Fibroblast of lung (primary cell): ENCODE data around the gene CFD. TPM values are rescaled to one million over a fixed set of nuclear protein-coding genes. Genes with fewer than 3 reads are reported as not detected.
A peak's percentile ranks its signal among the peaks of the same experiment; 100 is the strongest.

Source experiments
- DNase-seq, 2 donors: peaks; one replicate each; pipeline versions ENCODE4 v3.0.0 to v3.0.0-alpha.2; 2010; ENCODE audit warnings: low read depth in 2 of 2
- H2AFZ ChIP-seq: 2 replicates; pipeline ENCODE4 v1.5.1; 2012; ENCODE audit warnings: low read length, control low read depth, inconsistent platforms
- H3K27ac ChIP-seq: 2 replicates; pipeline ENCODE4 v1.5.1; 2011; ENCODE audit warnings: low read length, control low read depth; ENCODE audit not compliant: insufficient read depth
- H3K27me3 ChIP-seq: 2 replicates; pipeline ENCODE4 v1.5.1; 2011; ENCODE audit warnings: mild to moderate bottlenecking, low read length; ENCODE audit not compliant: control insufficient read depth, insufficient read depth
- H3K36me3 ChIP-seq: 2 replicates; pipeline ENCODE4 v1.5.1; 2011; ENCODE audit warnings: low read length; ENCODE audit not compliant: control insufficient read depth, insufficient read depth
- H3K4me1 ChIP-seq: 2 replicates; pipeline ENCODE4 v1.5.1; 2011; ENCODE audit warnings: low read length; ENCODE audit not compliant: control insufficient read depth, insufficient read depth; ENCODE audit errors: extremely low read depth
- H3K4me2 ChIP-seq: 2 replicates; pipeline ENCODE4 v1.5.1; 2011; ENCODE audit warnings: low read length, control low read depth; ENCODE audit not compliant: insufficient read depth; ENCODE audit errors: extremely low read depth
- H3K4me3 ChIP-seq, 4 experiments: fragments of 200-600 bp in 1 of 4; sonication (generic) in 1 of 4; replicated peaks in 1 of 4; 2 replicates each; pipeline ENCODE4 v1.5.1; 2011 to 2016; ENCODE audit warnings: low read length in 4 of 4, low read depth in 3 of 4, mild to moderate bottlenecking in 3 of 4, control low read depth in 2 of 4, inconsistent platforms in 1 of 4, mixed read lengths in 1 of 4; ENCODE audit not compliant: insufficient read depth in 1 of 4; ENCODE audit errors: control extremely low read depth in 1 of 4
- H3K79me2 ChIP-seq: 2 replicates; pipeline ENCODE4 v1.5.1; 2012; ENCODE audit warnings: mild to moderate bottlenecking, low read length, inconsistent platforms; ENCODE audit not compliant: control insufficient read depth, insufficient read depth
- H3K9ac ChIP-seq: 2 replicates; pipeline ENCODE4 v1.5.1; 2011; ENCODE audit warnings: mild to moderate bottlenecking, low read length, control low read depth; ENCODE audit not compliant: insufficient read depth
- H3K9me3 ChIP-seq: 2 replicates; pipeline ENCODE4 v1.5.1; 2012; ENCODE audit warnings: low read depth, low read length; ENCODE audit not compliant: control insufficient read depth, insufficient read depth
- H4K20me1 ChIP-seq: 2 replicates; pipeline ENCODE4 v1.5.1; 2011; ENCODE audit warnings: low read length; ENCODE audit not compliant: control insufficient read depth, insufficient read depth; ENCODE audit errors: extremely low read depth
- EZH2 ChIP-seq: IDR thresholded peaks from 2 replicates; pipeline ENCODE4 v1.5.1; 2012; ENCODE audit warnings: low read length, control low read depth, mild to moderate bottlenecking; ENCODE audit errors: missing control alignments
- polyA minus RNA-seq: library from RNA; depleted of rRNA, polyadenylated mRNA; stranded (reverse); fragments of >200 nt; gene quantifications from 2 replicates; pipeline ENCODE4 v1.2.3, GENCODE V29; 2011; ENCODE audit warnings: low replicate concordance
- polyA plus RNA-seq, 2 donors: library from polyadenylated mRNA; depleted of rRNA in 1 of 2; stranded (reverse) in 1 of 2; unstranded in 1 of 2; fragments of >200 nt; gene quantifications; 2 replicates each; pipeline ENCODE4 v1.2.1, GENCODE V29; 2011 to 2012; ENCODE audit warnings: missing spikeins in 1 of 2
- total RNA-seq: library from RNA; depleted of rRNA; stranded (reverse); fragments of >200 nt; gene quantifications from 2 replicates; pipeline ENCODE4 v1.2.1, GENCODE V29; 2014
- TF ChIP-seq, protein P1 (sequence below), 2 donors: IDR thresholded peaks in 1 of 2; conservative IDR thresholded peaks in 1 of 2; 1 replicate in 1 of 2; 2 replicates in 1 of 2; pipeline ENCODE4 v1.5.1; 2011 to 2012; ENCODE audit warnings: low read length in 2 of 2, control low read depth in 1 of 2, inconsistent platforms in 1 of 2, low read depth in 1 of 2, mild to moderate bottlenecking in 1 of 2

The CFD gene
- 18.8 and 206 TPM in 2 replicates for total RNA-seq
- 1.00 and 3.3 TPM in 2 replicates for polyA plus RNA-seq
- 3.2 and 13.7 TPM in 2 replicates for polyA plus RNA-seq (2012)
- polyA minus RNA-seq: 0.59 and 0.78 TPM in 2 replicates

DNA sequence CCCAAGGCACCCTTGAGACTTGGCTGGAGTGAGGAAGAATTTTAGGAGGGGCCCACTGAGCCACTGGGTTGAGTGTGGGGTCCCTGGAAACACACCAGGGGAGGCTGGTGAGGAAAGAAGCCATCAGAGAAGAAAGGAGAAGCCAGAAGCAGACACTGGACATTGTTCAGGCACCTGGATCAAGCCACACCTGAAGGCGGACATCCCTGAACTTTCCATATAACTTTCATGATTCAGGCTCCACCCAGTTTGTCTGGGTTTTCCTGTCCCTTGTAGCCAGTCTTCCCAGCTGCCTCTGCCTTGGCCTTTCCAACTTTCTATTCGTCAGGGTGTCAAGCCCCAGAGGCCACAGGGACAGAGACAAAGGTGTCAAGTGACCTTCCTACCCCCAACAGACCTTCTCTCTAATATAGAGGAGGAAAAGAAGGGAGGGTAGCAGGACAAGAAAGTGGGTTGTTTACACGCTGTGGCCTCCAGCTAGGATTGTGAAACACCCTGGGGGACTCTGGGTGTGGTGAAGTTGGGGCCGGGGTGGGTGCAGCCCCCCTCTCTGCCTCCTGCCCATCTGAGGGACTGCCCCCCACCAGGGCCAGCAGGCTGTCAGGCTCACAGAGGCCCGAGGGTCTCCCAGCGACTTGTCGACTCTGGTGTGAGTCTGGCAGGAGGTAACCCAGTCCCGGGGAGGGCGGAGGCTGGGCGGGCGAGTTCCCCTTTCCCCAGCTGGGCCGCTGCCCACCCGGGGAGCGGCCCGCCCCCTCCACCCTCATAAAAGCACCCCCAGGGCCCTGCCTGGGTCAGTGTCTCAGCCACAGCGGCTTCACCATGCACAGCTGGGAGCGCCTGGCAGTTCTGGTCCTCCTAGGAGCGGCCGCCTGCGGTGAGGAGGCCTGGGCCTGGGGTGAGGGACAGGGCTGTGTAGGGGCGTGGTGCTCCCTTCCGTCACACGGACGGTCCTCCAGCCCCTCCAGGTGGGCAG lies at the start of gene CFD:
TSS of gene CFD (plus strand) at position 797 of the 976 bp plus-strand sequence. CDS start at position 823, 26 bp downstream.
- H2AFZ ChIP-seq: no peak within 1 kb of the TSS
- peak within 1 kb of the TSS; percentile 35 for H3K4me2 ChIP-seq
- no peaks in the 10 kb centered on the region for H3K4me1 ChIP-seq
- TF ChIP-seq, protein P1, sequence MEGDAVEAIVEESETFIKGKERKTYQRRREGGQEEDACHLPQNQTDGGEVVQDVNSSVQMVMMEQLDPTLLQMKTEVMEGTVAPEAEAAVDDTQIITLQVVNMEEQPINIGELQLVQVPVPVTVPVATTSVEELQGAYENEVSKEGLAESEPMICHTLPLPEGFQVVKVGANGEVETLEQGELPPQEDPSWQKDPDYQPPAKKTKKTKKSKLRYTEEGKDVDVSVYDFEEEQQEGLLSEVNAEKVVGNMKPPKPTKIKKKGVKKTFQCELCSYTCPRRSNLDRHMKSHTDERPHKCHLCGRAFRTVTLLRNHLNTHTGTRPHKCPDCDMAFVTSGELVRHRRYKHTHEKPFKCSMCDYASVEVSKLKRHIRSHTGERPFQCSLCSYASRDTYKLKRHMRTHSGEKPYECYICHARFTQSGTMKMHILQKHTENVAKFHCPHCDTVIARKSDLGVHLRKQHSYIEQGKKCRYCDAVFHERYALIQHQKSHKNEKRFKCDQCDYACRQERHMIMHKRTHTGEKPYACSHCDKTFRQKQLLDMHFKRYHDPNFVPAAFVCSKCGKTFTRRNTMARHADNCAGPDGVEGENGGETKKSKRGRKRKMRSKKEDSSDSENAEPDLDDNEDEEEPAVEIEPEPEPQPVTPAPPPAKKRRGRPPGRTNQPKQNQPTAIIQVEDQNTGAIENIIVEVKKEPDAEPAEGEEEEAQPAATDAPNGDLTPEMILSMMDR (conservative IDR thresholded peaks at IDR 0.05 in 1 of 2, IDR thresholded peaks at IDR 0.05 in 1 of 2; ENCODE audit: low read depth in 1 of 2, low read length in 2 of 2): no peak
- no peak for TF ChIP-seq EZH2
- no peaks in the 10 kb centered on the region for H3K27me3 ChIP-seq
- H3K9me3 ChIP-seq: no peaks in the 10 kb centered on the region
- no peaks in the 10 kb centered on the region for H3K36me3 ChIP-seq
- H3K27ac ChIP-seq: no peak within 1 kb of the TSS
- peak in 1 of 2 donors; percentile 78 for DNase-seq
- H3K9ac ChIP-seq: no peak within 1 kb of the TSS
- H3K79me2 ChIP-seq: no peaks in the 10 kb centered on the region
- H4K20me1 ChIP-seq: no peaks in the 10 kb centered on the region
- H3K4me3 ChIP-seq: peak within 1 kb of the TSS in 3 of 4 experiments; percentile 26 to 56 (median 45)

GRCh38 chr19:810077-810855 lies 49.2 kb upstream of the CFD start:
- H3K9ac ChIP-seq: no peak overlapping the region
- H3K36me3 ChIP-seq: peaks cover 52% of the 10 kb centered on the region
- H3K79me2 ChIP-seq: peaks cover 42% of the 10 kb centered on the region
- H4K20me1 ChIP-seq: no peaks in the 10 kb centered on the region
- no peaks in the 10 kb centered on the region for H3K9me3 ChIP-seq
- H3K27ac ChIP-seq: no peak overlapping the region
- no peaks in the 10 kb centered on the region for H3K4me1 ChIP-seq
- no peak overlapping the region for H2AFZ ChIP-seq
- H3K4me2 ChIP-seq: no peak overlapping the region
- no peak for TF ChIP-seq EZH2
- TF ChIP-seq, protein P1 (conservative IDR thresholded peaks at IDR 0.05 in 1 of 2, IDR thresholded peaks at IDR 0.05 in 1 of 2; ENCODE audit: low read depth in 1 of 2, low read length in 2 of 2): no peak
- no peaks in the 10 kb centered on the region for H3K27me3 ChIP-seq
- no peak overlapping the region for H3K4me3 ChIP-seq
- no peak for DNase-seq
